Renal cortical epithelial cell (primary cell): ENCODE data around the gene DTNA. TPM values are rescaled to one million over a fixed set of nuclear protein-coding genes. Genes with fewer than 3 reads are reported as not detected.
A peak's percentile ranks its signal among the peaks of the same experiment; 100 is the strongest.
"Not testable (repeated sequence)": the region's sequence is repeated elsewhere in the genome, so short reads cannot be mapped to it uniquely, and the experiment has no call there.

Source experiments
- DNase-seq: peaks from one replicate; pipeline ENCODE4 v3.0.0-alpha.2; 2011; ENCODE audit warnings: low read depth
- total RNA-seq: library from RNA; depleted of rRNA; stranded (reverse); fragments of >200 nt; gene quantifications from 2 replicates; pipeline ENCODE4 v1.2.3, GENCODE V29; 2014

DTNA gene
- total RNA-seq = 10.4 and 21.1 TPM in 2 replicates

DNA sequence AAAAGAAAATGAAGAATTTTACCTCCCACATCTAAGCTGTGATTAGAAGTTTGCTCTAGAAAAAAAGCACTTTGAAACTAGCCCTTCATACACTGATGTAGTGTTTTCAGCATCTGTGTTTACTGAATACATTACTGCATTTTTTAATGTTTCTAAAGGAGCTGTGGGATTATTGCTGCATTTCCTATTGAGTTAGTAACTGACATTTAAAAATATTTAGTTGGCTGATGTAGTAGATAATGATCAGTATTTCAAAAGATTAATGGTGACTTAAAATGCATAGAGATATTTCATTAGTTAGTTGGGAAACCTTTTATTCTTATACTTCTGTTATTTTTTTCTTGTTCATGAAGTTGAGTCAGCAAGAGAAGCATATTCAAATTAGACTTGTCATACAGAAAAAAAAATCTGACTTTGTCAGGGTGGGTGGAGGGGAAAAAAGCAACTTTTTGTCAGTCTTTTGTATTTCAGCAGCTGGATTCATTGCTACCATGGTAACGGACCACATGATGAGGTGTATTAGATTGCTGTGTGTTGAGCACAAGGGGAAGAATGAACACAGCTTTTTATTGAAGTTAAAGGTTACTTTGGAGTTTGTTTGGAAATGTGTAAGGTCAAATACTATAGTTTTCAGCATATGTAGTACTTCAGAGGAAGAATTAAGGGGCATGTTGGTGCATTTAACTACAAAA is at the start of gene DTNA:
DTNA (plus strand) TSS at position 549 of the 692 bp plus-strand sequence. CDS start 45,679 bp downstream, outside the sequence.
- peak; percentile 95 for DNase-seq

DNA sequence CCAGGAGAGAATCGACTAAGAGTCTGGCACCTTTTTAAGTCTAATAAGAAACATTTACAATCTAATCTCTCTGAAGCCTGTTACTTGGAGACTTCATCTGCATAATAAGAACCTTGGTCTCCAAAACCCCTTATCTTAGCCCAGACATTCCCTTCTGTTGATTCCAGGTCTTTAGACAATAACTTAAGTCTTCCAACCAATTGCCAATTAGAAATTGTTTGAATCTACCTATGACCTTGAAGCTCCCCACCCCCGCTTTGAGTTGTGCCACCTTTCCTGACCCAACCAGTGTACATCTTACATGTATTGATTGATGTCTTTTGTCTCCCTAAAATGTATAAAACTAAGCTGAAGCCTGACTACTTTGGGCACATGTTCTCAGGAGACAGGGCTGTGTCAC is 49.5 kb upstream of the DTNA start:
- DNase-seq = no peak

DNA sequence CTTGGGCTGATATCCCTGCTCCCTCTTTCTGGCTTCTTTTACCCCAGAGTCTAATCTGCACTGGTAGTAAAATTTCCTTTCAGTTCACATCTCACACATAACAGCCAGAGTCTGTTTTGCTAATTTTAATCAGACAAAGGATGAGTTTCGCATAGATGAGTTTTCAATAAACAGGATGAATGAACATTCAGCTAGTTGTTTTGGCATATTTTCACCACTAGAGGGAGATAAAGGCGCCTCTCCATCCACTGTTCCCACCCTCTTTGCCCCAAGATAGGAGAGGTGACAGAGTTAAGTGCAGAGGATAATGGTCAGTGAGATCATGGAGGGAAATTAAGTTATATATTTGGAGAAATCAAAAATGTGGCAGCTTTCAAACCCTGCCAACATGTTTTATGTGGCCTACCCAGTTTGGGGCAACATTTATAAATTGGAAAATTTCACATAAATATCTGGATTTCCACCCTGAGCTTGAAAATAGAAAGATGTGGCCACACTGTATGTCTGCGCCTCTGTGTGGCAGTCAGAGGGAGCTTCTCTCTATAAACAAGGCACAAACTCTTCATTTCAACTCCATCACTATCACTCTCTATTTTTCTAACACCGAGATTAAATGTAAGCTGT is 48.5 kb upstream of the DTNA start:
- peak; percentile 44 for DNase-seq

DNA sequence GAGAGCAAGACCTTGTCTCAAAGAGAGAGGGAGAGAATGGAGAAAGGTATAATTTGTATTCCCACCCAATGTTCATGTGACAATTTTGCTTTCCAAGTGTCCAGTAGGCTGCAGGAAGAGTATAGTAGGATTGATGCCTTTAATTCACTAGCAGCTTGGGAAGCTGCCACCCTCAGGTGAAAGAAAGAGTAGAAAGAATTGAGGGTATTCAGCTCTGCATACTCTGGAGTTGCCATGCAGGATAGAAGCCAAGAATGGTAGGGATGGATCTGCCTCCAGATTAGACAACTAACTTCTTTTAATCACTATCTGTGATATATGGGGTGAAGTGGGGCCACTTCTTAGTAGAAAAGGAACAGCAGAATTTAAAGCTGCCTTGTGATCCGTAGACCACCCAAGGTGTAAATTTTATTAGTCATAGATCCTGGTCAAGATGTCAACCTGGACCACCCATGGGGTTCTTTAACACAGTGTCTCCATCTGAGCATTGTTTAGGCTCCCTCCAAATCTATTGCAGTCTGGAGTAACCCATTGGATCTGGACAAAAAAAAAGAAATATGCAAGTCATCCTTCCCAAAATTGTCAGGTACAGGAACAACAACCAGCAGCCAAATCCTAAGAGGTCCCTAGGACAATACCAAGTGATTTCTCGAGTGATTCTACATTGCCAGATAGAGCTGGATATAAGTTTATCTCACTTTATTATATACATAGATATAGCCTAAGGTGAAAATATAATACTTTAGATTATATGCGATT is 33.1 kb upstream of the DTNA start:
- DNase-seq = no peak

DNA sequence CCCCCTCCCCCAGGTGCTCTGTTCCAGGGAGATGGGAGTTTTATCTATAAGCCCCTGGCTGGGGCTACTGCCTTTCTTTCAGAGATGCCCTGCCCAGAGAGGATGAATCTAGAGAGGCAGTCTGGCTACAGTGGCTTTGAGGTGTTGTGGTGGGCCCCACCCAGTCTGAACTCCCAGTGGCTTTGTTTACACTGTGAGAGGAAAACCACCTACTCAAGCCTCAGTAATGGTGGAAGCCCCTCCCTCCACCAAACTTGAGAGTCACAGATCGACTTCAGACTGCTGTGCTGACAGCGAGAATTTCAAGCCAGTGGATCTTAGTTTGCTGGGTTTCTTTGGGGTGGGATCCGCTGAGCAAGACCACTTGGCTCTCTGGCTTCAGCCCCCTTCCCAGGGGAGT is 20.3 kb upstream of the DTNA start:
- DNase-seq = not testable (repeated sequence)

DNA sequence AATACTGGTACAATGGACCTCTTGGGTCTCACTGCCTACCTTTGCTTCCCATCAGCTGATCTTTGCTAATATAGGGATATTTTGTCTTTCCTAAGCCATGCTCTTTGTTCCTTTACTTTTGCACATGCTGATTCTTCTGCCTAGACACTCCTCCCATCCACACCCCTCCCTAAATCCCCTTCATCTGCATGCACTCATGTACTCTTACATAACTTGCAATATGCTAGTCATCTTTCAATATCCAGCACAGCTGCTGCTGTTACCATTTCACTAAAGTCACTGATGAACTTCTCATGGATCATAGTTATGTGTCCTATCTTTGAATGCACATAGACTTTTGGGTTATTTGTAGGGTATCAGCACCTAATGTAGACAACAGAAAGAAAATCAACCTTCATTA is 18.5 kb upstream of the DTNA start:
- no peak for DNase-seq

DNA sequence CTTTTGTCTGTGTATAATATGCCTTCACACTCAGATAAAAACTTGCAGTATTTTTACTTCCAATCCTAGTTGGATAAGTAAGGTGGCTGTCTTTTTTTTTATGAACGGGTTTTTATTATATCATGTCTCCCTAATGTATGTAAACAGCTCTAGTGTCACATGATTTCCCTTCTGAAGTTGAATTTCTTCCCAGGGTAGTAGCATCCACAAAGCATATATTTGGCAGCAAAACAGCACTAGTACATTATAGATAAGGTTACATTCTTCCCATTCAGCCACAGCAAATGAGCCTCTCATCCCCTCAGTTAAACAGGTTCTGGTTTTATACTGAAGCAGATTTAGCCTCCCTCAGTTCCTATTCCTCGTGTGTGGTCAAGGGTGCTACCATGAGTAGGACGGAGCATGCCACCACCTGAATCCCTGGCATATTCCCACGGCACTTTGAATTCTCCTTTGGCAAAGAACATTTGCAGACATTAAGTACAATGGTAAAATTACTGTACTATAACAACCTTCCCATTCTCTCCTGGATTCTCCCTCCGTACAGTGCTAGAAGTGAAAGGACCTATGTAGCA is 15.4 kb upstream of the DTNA start:
- DNase-seq = peak; percentile 6

DNA sequence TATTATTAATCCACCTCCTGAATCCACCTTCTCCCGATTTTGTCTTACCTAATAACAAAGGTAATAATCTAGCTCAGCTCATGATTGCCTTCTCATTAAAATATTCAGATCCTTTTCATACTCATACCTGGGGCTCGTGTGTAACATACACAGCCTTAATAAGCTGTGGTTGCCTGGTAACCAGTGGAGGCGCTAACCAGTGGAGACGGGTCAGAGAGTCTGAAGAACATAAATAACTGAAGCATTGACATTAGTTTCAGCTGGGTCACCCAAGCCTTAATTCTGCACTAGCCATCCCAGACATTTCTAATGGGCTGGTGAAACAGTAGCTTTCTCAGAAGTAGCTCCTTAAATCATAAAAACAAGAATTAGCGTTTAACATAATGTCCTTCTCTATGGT is 14.8 kb upstream of the DTNA start:
- peak; percentile 73 for DNase-seq

DNA sequence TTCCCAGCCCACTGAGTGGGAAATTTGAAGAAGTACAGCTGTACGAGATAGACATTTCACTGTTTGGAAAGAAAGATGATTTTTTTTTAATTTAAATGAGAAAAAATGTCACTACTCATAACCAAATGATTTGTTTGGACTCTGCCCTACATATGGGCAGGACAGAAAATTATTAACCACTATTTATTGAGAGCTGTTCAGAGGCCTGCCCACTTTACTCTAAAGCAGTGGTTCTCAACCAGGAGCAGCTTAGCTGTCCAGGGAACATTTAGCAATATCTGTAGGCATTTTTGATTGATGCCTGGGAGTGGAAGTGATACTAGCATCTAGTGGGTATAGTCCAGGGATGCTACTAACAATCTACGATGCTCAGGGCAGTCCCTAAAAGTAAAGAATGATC is 13.4 kb upstream of the DTNA start:
- DNase-seq = no peak

DNA sequence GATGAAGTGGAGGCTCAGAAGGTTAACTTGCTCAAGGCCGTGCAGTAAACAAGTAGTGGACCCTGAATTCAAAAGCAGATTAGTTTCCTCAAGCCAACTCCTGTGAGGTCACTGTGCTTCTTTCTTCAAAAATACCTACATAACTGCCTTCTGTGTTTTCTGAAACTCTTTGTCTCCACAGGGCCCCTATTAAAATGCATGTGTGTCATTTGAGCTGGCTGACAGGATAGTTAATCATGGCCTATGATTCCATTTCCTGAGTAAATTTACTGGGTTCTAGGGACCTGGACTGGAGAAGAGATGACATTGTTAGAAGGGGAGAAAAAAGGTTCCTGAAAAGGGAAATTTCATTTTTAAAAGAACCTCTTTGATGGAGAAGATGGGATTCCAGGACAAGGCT is 12.9 kb upstream of the DTNA start:
- DNase-seq = peak; percentile 13

DNA sequence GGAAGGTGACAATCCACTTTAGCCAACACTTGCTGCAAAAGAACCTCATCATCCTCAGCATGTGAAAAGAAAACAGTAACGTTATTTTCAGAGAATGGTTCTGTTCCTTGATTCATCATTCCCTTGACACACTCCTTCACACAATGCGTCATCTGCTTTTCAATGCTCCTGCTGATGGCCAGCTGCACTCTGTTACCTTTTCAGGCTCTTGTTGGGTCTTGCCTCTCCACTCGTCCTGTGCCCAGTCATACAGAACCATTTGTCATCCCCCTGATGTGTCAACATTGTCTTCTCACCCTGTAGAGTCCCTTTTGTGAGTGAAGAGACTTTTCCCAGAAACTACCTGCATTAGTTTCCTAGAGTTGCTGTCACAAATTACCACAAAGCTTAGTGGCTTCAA is 12.2 kb upstream of the DTNA start:
- DNase-seq = no peak

DNA sequence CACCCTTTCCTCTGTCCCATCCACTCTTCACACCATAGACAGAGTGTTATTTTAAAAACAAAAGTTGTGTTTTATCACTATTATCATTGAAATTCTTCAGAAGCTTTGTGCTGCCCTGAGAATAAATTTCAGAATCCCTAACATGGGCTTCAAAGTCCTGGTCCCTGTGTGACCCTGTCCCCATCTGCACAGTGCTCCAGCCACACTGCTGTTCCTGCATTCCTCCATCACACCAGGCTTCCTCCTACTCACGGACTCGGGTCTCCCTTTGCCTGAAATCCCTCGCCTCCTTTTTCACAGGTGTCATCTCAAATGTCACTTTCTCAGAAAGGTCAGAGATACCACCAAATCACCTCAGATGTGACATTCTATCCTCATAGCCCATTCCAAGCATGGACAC is 8.2 kb upstream of the DTNA start:
- DNase-seq = no peak

DNA sequence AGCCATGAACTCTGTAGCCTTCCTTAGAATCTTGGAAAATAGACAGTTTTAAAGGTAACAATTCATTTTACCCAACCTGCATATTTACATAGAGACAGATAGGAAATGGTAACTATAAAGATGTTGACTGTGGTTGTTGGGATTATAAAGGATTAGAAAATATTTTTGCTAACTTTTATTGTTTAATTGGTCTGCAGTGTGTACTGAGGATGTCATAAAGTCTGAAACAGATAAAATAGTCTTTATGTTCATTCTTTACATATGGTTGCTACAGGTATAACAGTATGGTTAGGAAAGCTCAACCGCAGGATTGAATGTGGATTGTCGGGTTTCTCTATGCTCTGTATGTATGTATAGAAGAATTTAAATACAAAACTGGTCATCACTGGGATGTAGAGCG is 7.3 kb upstream of the DTNA start:
- DNase-seq = no peak

DNA sequence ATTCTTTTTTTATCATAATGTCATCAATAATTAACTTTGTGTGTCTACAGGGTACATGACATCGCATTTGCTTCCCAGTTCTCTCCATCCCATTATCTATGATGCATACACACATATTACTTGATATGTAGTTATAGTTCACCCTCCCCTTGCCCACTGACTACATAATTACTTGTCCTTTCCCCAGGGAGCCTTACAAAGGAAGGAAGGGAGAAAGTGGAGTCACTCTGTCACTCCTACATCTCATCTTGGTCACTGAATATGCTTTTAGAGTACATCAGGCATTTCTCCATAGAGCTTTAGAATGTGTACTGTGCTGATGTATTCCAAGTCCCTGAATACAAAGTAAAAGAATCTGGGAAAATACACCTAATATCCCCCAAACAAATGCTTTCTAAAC is 6.0 kb upstream of the DTNA start:
- DNase-seq = no peak

DNA sequence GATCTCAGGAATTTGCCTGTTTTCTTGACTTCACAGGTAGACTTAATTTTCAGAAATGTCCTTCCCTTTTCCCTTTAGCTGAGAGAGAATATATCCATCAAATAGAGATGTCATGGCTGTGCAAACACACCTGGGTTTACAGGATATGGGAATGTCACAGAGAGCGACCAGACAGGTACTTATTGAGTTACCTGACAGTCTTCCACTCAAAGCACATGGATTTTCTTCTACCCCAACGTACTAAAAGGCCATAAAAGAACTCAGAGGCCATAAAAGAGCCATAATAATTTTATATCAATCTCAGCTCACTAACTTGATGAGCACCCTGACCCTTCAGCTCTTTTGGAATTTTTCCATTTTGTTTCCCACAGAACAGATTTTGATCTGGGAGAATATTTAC is 5.3 kb upstream of the DTNA start:
- DNase-seq = no peak

DNA sequence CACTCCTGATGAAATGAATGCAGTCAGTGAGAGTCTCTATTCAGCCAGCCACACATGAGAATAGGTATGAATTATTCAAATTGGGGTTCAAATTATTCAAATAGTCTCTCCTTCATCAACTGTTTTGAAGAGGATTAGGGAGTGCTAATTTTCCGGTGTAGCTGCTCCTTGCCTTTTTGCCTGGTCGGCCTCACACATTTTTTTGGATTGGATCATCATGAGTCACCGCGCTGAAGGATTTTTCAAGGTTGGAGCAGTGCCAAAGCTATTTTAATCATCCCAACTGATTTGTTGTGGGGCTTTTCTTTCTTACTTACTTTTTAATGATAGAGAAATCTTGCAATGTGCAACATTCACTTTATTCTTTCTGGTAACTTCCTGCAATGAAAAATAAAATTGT is 2.4 kb upstream of the DTNA start:
- DNase-seq = peak; percentile 91

DNA sequence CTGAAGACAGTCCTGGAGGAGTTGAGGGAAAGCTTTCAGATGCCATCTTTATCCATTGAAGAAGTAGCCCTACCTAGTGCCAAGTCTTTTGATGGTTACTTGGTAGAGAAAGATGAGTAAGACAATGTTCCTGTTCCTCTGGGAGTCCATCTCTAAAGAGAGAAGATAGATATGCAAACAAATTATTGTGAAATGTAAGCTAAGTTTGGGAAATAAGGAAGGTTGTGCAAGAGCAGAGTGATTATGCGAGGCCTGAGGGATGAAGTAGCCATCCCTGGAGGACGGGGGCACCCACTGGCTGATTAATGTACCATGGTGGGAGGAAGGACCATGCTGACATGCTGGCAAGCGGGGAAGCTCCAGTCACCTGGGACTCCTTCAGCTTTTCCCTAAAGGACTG is 994 bp upstream of the DTNA start:
- peak; percentile 90 for DNase-seq

DNA sequence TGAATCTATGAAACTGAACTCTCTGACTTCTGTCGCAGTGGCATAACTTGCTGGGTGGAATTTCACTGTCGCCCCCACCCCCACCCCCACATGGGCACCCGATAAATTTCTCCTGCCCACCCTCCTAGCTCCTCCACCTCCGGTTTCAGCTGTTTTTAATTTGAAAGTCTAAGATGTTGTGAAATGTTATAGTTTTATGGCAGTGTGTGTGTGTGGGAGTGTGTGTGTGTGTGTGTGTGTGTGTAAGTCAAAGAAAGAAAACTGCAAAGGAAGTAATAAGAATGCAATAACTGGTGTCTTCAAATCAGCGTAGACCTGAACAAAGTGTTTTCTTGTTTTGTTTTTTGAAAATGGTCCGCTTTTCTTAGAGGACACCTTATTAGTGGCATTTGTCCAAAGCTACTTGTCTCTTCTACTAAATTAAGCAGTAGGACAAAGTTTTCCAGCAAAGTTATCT is 388 bp downstream of the DTNA start:
- peak; percentile 28 for DNase-seq

DNA sequence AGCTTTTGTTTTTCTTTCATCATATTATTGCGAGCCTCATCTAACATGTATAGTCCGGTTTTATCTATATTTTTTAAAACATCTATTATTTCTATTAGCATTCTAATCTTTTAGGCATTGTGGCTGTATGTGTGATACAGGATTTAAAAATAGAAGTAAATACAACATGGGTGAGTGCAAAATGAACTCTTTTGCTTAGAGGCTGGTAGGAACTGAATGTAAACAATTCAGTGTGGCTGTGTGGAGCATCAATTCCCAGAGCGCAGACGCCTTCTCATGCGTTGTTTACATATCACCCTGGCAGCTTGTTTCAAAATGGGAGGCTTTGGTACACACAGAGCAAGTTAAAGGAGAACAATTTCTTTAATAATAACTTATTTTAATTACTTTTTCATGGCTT is 836 bp downstream of the DTNA start:
- peak; percentile 12 for DNase-seq

DNA sequence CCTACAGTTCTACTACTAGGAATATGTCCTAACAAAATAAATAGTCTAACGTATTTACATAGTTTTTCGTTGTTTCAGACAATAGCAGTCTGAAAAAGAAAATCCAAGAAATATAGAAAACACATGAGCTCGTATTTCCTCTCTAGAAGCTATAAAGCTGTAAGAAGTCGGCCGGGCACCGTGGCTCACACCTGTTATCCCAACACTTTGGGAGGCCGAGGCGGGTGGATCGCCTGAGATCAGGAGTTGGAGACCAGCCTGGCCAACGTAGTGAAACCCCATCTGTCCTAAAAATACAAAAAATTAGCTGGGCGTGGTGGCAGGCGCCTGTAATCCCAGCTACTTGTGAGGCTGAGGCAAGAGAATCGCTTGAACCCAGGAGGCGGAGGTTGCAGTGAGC is 6.0 kb downstream of the DTNA start:
- DNase-seq = not testable (repeated sequence)

DNA sequence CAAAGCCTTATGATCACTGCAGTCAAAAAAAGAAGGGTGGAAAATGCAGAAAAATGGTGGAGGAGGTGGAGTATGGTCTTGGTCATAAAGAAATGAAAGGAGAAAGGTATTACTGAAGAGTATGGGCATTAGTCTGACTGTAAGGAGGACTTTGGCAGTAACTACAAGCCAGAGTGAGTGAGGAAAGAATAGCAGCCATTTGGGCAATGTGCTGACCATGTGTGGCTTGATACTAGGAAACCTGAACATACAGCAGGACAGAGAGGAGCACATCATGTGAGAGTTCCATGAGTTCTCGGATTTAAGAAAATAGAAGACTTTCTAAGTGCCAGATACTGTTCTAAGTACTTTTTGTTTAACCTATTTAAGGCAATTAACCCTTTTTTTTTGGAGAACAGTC is 8.5 kb downstream of the DTNA start:
- no peak for DNase-seq

DNA sequence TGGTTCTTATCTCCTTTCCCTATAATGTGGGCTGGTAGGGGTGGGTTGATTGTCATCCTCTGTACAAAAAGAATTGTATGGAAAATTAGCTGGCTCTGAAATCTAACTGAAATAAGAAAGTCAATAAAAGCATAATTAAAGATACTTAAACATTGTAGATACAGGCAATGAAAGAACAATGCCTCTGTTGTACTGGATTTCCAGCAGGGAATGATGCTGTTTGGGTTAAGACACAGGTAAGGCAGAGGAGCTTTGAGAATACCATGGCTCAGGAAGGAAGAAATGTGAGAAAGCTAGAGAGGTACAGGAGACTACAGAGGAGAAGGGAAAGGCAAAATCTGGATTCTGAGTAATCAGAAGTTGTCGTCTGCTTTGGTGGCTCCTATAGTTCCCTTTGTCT is 10.1 kb downstream of the DTNA start:
- no peak for DNase-seq

DNA sequence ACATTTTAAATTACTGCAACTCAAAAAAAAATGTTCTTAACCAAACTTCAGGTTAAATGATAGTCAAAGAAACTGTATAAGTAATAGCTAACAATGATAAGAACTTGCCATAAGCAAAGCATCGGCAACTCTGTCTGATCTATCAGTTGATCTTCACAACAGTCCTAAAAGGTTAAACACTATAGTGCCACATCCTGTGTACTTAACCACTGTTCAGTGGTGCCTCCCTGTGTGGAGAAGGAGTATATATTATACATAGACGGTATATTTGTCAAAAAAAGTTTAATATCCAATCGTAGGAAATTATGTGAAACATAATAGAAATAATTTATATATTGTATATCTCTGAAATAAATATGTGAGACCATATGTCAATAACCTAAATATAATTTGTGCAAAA is 13.0 kb downstream of the DTNA start:
- DNase-seq = no peak
